Activated T-cell treated with anti-CD3 and anti-CD28 coated beads, Interleukin-2, amount 50 U/mL, for 24 hours (primary cell): ENCODE data around the gene SYK.

Source experiments
- DNase-seq: peaks from one replicate; pipeline ENCODE4 v3.0.0-alpha.2; 2020
- H3K27ac Mint-ChIP-seq: 2 replicates; pipeline ENCODE4 v1.8.0; 2020; ENCODE audit warnings: mild to moderate bottlenecking, mixed read lengths
- H3K27me3 Mint-ChIP-seq: 2 replicates; pipeline ENCODE4 v1.8.0; 2020; ENCODE audit warnings: mixed read lengths
- H3K36me3 Mint-ChIP-seq: 2 replicates; pipeline ENCODE4 v1.8.0; 2020; ENCODE audit warnings: low read depth, mixed read lengths
- H3K4me1 Mint-ChIP-seq: 2 replicates; pipeline ENCODE4 v1.8.0; 2020; ENCODE audit warnings: low read depth, mixed read lengths
- H3K4me3 Mint-ChIP-seq: 2 replicates; pipeline ENCODE4 v1.8.0; 2020; ENCODE audit warnings: mild to moderate bottlenecking, moderate library complexity, mixed read lengths
- H3K9me3 Mint-ChIP-seq: 2 replicates; pipeline ENCODE4 v1.8.0; 2020; ENCODE audit warnings: mixed read lengths

Gene SYK

DNA sequence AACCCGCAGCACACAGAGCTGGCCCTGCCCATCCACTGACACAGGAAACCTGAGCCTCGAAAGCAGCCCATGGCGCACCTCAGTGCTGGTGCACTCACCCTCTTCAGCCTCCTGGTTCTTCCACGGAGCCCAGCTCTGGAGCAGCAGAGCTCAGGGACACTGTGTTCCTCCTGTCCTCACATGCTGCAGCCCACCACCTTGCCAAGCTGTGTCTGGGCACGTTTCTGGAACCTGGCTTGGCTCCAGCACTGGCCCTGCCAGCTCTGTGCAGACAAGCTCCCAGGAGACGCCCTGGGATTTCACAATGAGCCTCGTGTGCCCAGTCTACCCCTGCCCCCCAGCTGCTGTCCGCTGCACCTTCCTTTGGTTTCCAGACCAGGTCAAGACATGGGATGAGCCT, 119.5 kb downstream of the SYK start:
- no peak overlapping the region for H3K4me3 Mint-ChIP-seq
- no peaks in the 10 kb centered on the region for H3K9me3 Mint-ChIP-seq
- no peak overlapping the region for H3K27ac Mint-ChIP-seq

DNA sequence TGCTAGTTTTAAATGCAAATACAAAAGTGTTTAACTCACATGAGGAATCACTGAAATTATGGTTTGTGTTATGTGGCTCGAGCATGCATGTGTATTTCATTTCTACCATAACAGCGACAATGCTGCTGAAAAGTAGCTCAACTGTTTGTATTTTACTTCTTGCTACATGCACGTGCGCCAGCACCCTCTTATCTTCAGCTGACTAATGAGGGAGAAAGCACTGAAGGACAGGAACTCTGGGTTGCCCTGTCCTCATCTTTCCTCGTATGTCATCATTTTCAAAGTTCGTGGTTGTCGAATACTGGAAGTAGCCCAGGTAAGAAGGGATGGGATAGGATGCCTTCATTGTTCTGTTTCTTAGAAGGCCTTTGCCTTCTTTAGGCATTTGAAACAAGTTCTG, 120.3 kb downstream of the SYK start:
- no peaks in the 10 kb centered on the region for H3K36me3 Mint-ChIP-seq
- no peaks in the 10 kb centered on the region for H3K4me1 Mint-ChIP-seq
- H3K27me3 Mint-ChIP-seq: peaks cover 18% of the 10 kb centered on the region
- no peaks in the 10 kb centered on the region for H3K9me3 Mint-ChIP-seq
- H3K4me3 Mint-ChIP-seq: no peak overlapping the region
- no peak overlapping the region for H3K27ac Mint-ChIP-seq
- DNase-seq: no peak

More for the DNA sequence above, 119.5 kb downstream of the SYK start:
- DNase-seq: no peak
- Mint-ChIP-seq H3K36me3 (no peaks in the 10 kb centered on the region), H3K4me1 (no peaks in the 10 kb centered on the region), H3K27me3 (peaks cover 13% of the 10 kb centered on the region)

DNA sequence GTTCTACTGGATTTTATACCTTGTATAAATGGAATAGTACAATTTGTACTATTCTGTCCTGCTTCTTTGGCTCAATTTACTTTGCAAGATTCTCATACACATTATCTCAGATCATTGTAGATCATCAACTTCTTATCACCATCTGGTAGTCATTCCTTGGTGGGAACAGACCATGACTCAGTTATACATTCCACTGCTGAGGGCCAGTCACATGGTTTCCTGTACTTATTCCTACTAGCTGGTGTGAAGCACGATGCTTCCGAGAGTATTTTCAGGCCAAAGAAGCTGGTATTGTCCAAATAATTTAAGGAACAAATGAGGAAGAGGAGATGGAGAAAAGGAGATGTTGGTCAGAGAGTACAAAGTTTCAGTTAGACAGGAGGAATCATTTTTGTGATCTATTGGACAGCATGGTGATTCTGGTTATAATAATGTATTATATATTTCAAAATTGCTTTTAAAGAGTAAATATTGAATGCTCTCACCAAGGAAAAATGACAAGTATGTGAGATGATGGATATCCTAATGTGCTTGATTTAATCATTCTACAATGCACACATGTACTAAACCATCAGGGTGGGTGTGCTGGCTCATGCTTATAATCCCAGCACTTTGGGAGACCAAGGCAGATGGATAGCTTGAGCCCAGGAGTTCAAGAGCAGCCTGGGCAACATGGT, 124.1 kb downstream of the SYK start:
- DNase-seq: no peak

DNA sequence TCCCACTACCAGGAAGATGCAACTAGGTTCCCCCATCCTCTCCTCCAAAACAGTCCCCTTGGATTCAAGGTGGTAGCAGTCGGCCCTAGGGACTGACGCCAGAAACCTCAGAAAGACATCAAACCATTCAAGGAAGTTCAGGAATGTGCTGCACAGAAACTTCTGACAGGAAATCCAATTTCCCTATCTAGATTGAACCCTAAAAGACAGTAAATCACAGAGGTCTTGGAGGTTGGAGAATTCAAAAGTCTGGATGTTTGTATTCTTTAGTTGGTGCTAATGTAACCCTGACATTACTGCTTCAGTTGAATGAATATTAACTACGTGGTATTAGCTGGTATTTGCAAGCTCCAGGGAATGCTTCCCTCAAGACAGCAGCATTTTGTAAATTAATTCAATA, 125.3 kb downstream of the SYK start:
- Mint-ChIP-seq H3K4me1 (no peaks in the 10 kb centered on the region), H3K9me3 (no peaks in the 10 kb centered on the region), H3K36me3 (no peaks in the 10 kb centered on the region), H3K4me3 (no peak overlapping the region), H3K27ac (no peak overlapping the region), H3K27me3 (peaks cover 42% of the 10 kb centered on the region)
- no peak for DNase-seq

More for the DNA sequence above, 124.1 kb downstream of the SYK start:
- Mint-ChIP-seq H3K27ac (no peak overlapping the region), H3K27me3 (peaks cover 36% of the 10 kb centered on the region), H3K9me3 (no peaks in the 10 kb centered on the region), H3K4me1 (no peaks in the 10 kb centered on the region), H3K36me3 (no peaks in the 10 kb centered on the region), H3K4me3 (no peak overlapping the region)

DNA sequence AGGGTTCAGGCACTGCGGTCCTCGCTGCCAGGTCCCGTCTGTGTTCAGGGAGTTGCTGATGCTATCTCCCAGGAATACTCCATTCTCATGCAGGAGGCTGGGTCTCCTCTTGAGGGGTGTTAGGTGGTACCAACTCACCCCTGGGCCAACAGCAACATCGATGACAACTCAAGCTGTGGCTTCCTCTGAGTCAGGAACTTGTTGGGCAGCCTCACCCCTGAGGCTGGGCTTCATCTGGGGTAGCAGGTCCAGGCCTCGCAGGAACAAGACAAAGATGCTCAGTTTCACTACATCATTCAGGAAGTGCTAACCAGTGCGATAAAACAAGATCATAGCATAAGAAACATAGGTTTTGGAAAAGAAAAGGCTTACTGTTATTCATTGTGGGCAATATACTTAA, 125.9 kb downstream of the SYK start:
- H3K9me3 Mint-ChIP-seq: no peaks in the 10 kb centered on the region
- H3K36me3 Mint-ChIP-seq: no peaks in the 10 kb centered on the region
- H3K27ac Mint-ChIP-seq: no peak overlapping the region
- H3K4me1 Mint-ChIP-seq: no peaks in the 10 kb centered on the region
- DNase-seq: no peak
- H3K27me3 Mint-ChIP-seq: peaks cover 44% of the 10 kb centered on the region
- no peak overlapping the region for H3K4me3 Mint-ChIP-seq

DNA sequence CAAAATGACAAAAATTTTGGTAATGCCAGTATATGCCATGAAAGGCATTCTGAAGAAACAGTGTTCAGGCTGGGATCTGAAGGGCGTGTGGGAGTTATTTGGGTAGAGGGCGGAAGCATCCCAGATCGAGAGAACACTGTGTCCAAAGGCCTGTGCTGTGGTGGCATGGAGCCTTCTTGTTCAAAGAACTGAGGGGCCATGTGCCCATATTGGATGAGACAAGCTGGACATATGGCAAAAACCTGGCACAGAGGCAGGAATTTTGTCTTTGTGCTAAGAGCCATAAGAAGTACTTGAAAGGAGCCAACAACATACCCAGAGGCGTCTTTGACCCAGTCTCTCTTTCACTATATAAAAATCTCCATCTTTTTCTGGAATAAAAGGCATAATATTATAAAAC, 128.0 kb downstream of the SYK start:
- H3K36me3 Mint-ChIP-seq: no peaks in the 10 kb centered on the region

DNA sequence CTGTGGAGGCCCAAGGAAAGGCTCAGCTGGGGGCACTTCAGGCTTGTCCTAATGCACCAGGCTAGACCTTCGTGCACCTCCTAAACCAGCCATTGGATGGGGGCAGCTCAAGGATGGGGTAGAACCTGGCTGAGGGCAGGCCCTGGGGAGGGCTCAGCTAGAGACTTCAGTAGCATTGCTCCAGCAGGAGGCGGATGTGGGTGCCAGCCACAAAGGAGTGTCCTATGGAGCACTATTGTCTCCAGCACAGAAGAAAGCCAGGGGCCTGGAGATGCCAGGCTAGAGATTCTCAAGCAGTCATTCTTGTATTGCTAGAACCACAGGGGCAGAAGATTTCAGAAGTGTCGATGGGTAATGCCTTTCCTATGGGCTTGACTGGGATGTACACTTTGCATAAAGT, 131.8 kb downstream of the SYK start:
- H3K27ac Mint-ChIP-seq: no peak overlapping the region
- DNase-seq: no peak
- no peaks in the 10 kb centered on the region for H3K36me3 Mint-ChIP-seq
- H3K4me3 Mint-ChIP-seq: no peak overlapping the region
- H3K9me3 Mint-ChIP-seq: no peaks in the 10 kb centered on the region
- H3K4me1 Mint-ChIP-seq: peaks cover 8% of the 10 kb centered on the region
- H3K27me3 Mint-ChIP-seq: peaks cover 51% of the 10 kb centered on the region

More for the DNA sequence above, 128.0 kb downstream of the SYK start:
- no peaks in the 10 kb centered on the region for H3K4me1 Mint-ChIP-seq
- H3K27me3 Mint-ChIP-seq: peaks cover 46% of the 10 kb centered on the region
- H3K9me3 Mint-ChIP-seq: no peaks in the 10 kb centered on the region
- H3K4me3 Mint-ChIP-seq: no peak overlapping the region
- H3K27ac Mint-ChIP-seq: no peak overlapping the region
- no peak for DNase-seq

DNA sequence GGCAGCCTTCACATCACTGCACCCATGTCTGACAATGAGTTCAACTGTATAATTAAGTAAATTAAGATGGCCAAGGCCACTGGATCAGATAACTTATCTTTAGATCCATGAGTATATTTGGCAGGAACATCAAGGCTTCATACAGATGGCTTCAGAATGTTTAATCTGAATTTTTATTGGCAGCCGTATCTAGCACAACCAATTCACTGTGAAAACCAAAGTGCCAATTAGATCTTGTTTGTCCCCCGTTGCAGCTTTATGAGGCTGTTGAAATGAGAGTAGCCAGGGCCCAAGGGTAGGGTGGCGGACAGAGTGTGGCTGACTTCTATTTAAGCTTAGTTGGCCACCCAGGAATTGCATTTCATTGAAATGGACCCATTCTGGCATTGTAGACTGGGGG, 137.7 kb downstream of the SYK start:
- no peak overlapping the region for H3K4me3 Mint-ChIP-seq
- H3K27ac Mint-ChIP-seq: no peak overlapping the region
- H3K36me3 Mint-ChIP-seq: no peaks in the 10 kb centered on the region
- no peaks in the 10 kb centered on the region for H3K9me3 Mint-ChIP-seq
- no peak for DNase-seq
- H3K4me1 Mint-ChIP-seq: peaks cover 16% of the 10 kb centered on the region
- H3K27me3 Mint-ChIP-seq: peaks cover 53% of the 10 kb centered on the region

DNA sequence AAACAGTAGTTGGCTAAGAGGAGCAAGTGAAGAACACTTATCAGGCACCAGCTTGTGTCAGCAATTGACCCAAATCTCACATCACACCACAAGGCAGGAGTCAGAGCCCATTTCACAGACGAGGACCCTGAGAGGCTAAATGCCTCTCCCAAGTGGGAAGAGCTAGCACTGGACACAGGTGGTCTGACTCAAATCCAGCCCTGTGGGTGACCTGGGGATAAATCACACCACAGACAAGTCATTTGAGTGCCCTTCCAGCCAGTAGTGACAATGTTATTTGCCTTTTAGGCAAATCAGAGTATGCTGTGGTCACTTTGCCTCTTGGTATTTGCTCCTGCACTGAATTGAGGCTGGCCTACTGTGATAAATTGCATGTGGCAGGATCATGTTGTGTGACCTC, 138.7 kb downstream of the SYK start:
- Mint-ChIP-seq H3K4me3 (no peak overlapping the region), H3K9me3 (no peaks in the 10 kb centered on the region), H3K27me3 (peaks cover 53% of the 10 kb centered on the region), H3K36me3 (no peaks in the 10 kb centered on the region), H3K4me1 (peaks cover 9% of the 10 kb centered on the region), H3K27ac (no peak overlapping the region)
- DNase-seq: no peak

DNA sequence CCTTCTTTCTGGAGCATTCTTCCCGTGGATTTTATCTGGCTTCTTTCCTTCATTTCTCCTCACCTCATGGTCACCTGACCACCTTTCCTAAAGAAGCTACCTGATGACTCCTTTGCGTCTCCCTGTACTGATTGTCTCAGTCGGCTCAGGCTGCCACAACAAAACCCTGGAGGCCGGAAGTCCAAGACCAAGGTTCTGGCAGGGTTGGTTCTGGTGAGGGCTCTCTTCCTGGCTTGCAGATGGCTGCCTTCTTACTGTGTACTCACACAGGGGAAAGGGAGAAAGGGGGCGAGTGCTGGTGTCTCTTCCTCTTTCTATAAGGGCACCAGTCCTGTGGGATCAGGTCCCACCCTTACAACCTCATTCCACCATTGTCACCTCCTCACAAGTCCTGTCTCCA, 140.0 kb downstream of the SYK start:
- H3K9me3 Mint-ChIP-seq: no peaks in the 10 kb centered on the region
- H3K27me3 Mint-ChIP-seq: peaks cover 57% of the 10 kb centered on the region
- H3K36me3 Mint-ChIP-seq: no peaks in the 10 kb centered on the region
- H3K4me1 Mint-ChIP-seq: peaks cover 8% of the 10 kb centered on the region
- H3K4me3 Mint-ChIP-seq: no peak overlapping the region
- no peak for DNase-seq
- no peak overlapping the region for H3K27ac Mint-ChIP-seq

DNA sequence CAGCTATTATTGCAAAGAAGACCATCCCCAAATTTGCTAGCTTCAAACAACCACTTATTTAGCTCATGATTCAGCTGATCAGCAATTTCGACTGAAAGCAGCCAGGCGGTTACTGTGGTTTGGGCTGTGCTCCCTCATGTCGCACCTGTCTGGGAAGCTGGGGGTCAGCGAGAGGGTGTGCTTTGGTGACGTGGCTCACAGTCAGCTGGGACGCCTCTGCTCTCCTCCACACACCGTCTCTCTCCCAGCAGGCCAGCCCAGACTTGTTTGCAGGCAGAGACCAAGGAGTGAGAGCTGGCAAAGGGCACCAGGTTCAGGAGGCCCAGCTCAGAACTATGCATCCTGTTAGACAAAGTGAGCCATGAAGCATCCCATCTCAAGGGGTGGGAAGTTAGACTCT, 140.9 kb downstream of the SYK start:
- H3K9me3 Mint-ChIP-seq: no peaks in the 10 kb centered on the region
- H3K4me3 Mint-ChIP-seq: no peak overlapping the region
- no peaks in the 10 kb centered on the region for H3K36me3 Mint-ChIP-seq
- no peak for DNase-seq
- peaks cover 56% of the 10 kb centered on the region for H3K27me3 Mint-ChIP-seq
- no peak overlapping the region for H3K27ac Mint-ChIP-seq
- peaks cover 8% of the 10 kb centered on the region for H3K4me1 Mint-ChIP-seq

DNA sequence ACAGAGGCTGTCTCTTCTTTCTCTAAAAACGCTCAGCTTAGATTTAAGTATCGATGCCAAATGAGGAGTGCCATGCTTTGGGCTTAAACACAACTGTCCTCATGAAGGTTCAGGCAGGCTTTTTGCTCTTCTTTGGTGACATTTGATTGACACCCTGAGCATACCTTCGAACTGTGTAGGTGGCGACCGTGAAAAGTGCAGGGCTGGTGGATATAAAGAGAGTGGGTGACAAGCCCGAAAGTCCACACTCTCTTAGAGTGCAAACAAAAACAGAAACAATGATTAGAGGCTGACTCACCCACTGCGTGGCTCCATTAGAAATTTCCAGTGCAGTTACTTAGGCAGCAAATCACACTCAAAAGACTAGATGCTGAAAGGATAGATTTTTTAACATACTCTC, 141.7 kb downstream of the SYK start:
- no peaks in the 10 kb centered on the region for H3K36me3 Mint-ChIP-seq
- H3K4me1 Mint-ChIP-seq: peaks cover 8% of the 10 kb centered on the region
- no peak overlapping the region for H3K27ac Mint-ChIP-seq
- no peak for DNase-seq
- H3K9me3 Mint-ChIP-seq: no peaks in the 10 kb centered on the region
- peaks cover 64% of the 10 kb centered on the region for H3K27me3 Mint-ChIP-seq
- no peak overlapping the region for H3K4me3 Mint-ChIP-seq

DNA sequence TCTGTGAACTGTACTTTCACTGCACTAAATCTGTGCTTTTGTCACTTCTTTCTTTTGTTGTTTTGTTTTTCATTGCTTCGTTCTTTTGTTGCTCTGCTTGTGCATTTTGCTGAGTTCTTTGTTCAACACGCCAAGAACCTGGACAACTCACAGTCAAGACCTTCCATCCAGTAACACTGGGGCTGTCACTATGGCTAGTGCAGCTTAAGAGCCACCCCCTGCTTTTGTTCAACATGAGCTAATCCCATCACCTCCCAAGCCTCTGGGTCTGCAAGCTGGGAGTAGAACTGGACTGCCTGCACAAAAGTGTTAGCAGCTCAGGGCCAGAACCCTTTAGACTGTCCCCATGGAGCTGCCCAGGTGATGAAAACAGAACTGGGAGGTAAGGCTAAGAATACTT, 143.7 kb downstream of the SYK start:
- Mint-ChIP-seq H3K36me3 (no peaks in the 10 kb centered on the region), H3K4me1 (peaks cover 8% of the 10 kb centered on the region), H3K27ac (no peak overlapping the region), H3K4me3 (no peak overlapping the region), H3K27me3 (peaks cover 71% of the 10 kb centered on the region), H3K9me3 (no peaks in the 10 kb centered on the region)
- DNase-seq: no peak

DNA sequence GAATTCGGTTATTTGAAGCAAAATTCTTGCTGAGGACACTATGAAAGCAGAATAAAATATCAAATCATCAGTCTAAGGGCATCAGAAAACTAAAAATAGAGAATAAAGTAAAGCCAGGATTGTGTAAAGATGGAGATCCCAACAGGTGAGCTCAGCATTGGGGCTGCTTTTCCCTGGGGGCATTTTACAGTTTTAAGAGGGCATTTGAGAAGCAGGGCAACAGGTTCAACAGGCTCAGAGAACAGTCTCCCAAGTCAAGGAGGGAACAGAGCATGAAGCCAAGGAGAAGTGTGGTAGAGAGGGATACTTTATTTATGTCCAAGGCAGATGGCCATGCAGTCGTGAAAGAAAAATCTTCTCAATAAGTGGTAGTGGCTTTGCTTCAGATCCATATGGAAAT, 145.4 kb downstream of the SYK start:
- H3K4me3 Mint-ChIP-seq: no peak overlapping the region
- H3K4me1 Mint-ChIP-seq: peaks cover 8% of the 10 kb centered on the region
- no peaks in the 10 kb centered on the region for H3K36me3 Mint-ChIP-seq
- no peak overlapping the region for H3K27ac Mint-ChIP-seq
- DNase-seq: no peak
- H3K9me3 Mint-ChIP-seq: no peaks in the 10 kb centered on the region
- H3K27me3 Mint-ChIP-seq: peaks cover 68% of the 10 kb centered on the region
